Measurements from ENCODE around the gene TGM5. TPM values are rescaled to one million over a fixed set of nuclear protein-coding genes. Genes with fewer than 3 reads are reported as not detected.
A peak's percentile ranks its signal among the peaks of the same experiment; 100 is the strongest.

The TGM5 gene
- total RNA-seq, 4 donors from 2014 or later, result 0.31 to 1.3 (median 0.58) TPM; not detected in 1

DNA sequence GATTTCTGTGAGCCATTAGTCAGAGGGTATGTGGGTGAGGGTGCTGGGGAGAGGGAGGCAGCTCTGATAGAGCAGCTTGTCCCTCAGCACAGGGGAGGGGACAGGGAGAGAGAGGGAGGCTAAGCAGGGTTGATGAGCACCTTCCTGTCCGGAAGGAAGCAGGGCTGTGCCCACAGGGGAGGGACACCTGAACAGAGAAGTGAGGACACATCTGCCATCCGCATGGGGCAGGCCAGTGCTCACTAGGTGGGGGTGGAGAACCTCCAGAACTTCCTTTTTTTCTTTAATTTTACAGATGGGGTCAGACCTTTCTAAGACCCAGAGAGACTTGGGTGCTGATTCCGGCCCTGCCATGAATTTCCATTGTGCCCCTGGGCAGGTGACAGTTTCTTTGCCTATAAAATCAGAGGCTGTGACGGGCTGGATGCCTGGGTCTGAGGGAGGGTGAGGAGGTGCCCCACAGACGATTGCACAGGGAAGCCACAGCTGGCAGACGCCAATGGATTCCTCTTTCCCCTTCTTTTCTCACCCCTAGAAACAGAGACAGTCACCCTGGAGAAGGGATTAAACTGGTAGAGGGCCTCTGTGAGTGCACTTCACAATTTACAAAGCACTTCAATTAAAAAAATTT is 4.1 kb upstream of the TGM5 start:
- Histone ChIP-seq H3K36me3 (no peaks in the 10 kb centered on the region), H3K9me3 (no peaks in the 10 kb centered on the region), H3K27me3 (peaks cover 51% of the 10 kb centered on the region), H3K4me3 (no peak overlapping the region), H3K4me1 (no peaks in the 10 kb centered on the region), H3K27ac (no peak overlapping the region)
- ATAC-seq, result no peak
- no peak for TF ChIP-seq POLR2A (IDR thresholded peaks at IDR 0.05)
- no peak for TF ChIP-seq EP300 (IDR thresholded peaks at IDR 0.05)
- no peak for TF ChIP-seq CTCF (IDR thresholded peaks at IDR 0.05)
- TF ChIP-seq POLR2AphosphoS5 (IDR thresholded peaks at IDR 0.05), result no peak
- 59% methylated on average over 6 of the region's 6 CpGs; no CpG with 5 or more reads in 1 of the 2 donors for WGBS, 2 donors (ENCODE audit: low coverage in 1 of 2)

DNA sequence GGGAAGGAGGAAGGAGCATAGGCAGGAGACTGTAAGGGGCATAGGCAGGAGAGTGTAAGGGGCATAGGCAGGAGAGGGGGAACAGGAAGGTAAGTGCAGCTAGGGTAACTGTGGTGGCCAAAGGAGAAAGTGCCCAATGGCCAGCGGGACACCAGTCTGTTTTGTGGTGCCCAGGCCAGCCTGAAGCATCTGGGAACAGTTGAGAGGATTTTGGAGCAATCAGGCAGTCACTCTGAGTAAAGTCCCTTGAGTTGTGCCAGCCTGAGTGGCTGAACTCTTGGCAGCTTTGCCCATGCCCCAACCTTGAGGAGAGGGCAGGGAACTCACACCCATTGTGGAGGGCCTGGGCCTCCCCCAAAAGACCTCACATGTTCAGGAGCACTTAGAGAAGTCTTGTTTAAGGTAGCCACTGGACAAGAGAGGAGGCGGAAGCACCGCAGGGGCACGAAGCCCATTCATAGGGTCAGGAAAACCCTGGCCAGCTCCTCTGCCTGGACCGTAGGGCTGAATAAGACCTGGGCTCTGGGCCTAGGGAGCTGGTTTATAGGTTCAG is 3.5 kb upstream of the TGM5 start:
- Histone ChIP-seq H3K9me3 (no peaks in the 10 kb centered on the region), H3K36me3 (no peaks in the 10 kb centered on the region), H3K27me3 (peaks cover 48% of the 10 kb centered on the region), H3K4me1 (no peaks in the 10 kb centered on the region), H3K4me3 (no peak overlapping the region), H3K27ac (no peak overlapping the region)
- TF ChIP-seq POLR2AphosphoS5 (IDR thresholded peaks at IDR 0.05) (no peak), EP300 (IDR thresholded peaks at IDR 0.05) (no peak), CTCF (IDR thresholded peaks at IDR 0.05) (no peak), POLR2A (IDR thresholded peaks at IDR 0.05) (no peak)
- no peak for ATAC-seq
- 70% methylated on average over 1 of the region's 5 CpGs; no CpG with 5 or more reads in 1 of the 2 donors for WGBS, 2 donors (ENCODE audit: low coverage in 1 of 2)

DNA sequence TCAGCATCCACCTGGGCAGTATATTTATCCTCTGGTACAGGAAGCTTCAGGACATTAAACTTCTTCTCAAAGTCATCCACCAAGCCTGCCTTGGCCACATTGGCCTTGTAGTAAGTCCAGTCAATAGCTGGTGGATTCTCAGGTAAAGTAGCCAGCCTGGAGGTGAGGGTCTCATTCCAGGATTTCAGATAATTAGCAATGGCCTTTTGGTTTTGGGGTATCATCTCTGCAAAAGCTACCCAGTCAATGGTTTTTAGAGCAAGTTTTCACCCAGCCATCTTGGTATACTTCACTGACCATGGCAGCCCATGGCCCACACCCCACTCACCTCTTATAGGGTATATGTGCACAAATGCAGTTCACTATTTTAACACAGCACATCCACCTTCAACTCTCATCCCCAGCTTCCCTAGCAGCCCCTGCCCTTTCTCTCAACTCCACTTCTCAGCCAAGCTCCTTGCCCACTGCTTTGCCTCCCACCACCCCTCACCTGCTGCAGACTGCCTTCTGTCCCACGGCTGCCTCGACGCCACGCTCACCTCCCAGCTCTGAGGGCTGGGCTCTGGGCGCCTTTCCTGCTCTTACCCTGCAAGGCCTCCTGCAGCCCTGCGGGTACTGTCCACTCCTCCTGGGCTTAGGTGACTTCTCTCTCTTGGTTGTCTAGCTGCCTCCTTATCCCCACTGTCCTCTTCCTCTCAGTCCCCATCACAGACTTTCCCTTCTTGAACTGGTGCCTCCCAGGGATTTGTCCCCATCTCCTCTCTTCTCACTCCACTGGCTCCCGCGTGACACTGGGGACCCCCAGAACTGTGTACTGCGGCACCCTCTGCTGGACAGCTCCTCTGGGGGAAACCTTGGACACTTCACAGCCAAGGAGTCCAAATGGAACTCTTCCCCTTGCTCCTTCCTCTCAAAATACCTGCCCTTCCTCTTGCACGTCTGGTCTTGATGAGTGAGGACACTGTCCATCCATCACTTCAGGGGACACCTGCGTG is 1.7 kb upstream of the TGM5 start:
- Histone ChIP-seq H3K9me3 (no peaks in the 10 kb centered on the region), H3K27ac (no peak overlapping the region), H3K4me1 (no peaks in the 10 kb centered on the region), H3K36me3 (no peaks in the 10 kb centered on the region), H3K27me3 (peaks cover 37% of the 10 kb centered on the region), H3K4me3 (no peak overlapping the region)
- 46 to 49% methylated on average over 7 to 11 of the region's 11 CpGs for WGBS, 2 donors (ENCODE audit: low coverage in 1 of 2)
- ATAC-seq, result no peak
- no peak for TF ChIP-seq EP300 (IDR thresholded peaks at IDR 0.05)
- TF ChIP-seq CTCF (IDR thresholded peaks at IDR 0.05), result peak in 2 of 4 experiments; percentile 10 to 23

DNA sequence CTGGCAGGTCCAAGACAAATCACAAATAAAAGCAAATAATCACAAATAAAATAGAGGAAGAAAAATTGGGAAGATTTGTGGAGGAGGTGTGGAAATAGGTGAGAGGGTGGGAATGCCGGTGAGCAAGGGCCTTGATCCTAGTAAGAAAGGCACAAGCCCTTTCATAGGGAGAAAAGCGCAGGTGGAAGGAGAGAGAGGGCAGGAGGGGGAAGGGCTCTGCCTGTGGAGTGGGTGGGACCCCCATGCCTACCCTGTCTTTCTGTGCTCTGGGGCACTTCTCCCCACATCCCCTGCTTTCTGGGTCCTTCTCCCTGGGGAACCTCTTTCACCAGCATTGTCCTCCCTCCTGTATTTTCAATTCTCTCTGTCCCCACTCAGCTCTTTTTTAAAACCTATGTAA is 711 bp upstream of the TGM5 start:
- 89 to 95% methylated on average over 2 of the region's 2 CpGs for WGBS, 2 donors (ENCODE audit: low coverage in 1 of 2)
- Histone ChIP-seq H3K36me3 (no peaks in the 10 kb centered on the region), H3K27me3 (peaks cover 29% of the 10 kb centered on the region), H3K27ac (no peak overlapping the region), H3K4me3 (no peak overlapping the region), H3K9me3 (no peaks in the 10 kb centered on the region), H3K4me1 (no peaks in the 10 kb centered on the region)
- no peak for ATAC-seq
- no peak for TF ChIP-seq CTCF (IDR thresholded peaks at IDR 0.05)
- TF ChIP-seq POLR2A (IDR thresholded peaks at IDR 0.05), result no peak

All from gastroesophageal sphincter (tissue), 4 donors.